GM18909 (cell line): ENCODE results near the gene ADAMTS2.

Experiments used
- ATAC-seq: cut with Tn5 transposase; IDR thresholded peaks from one replicate; pipeline ENCODE4 v1.9.1; 2021; ENCODE audit warnings: mild to moderate bottlenecking; ENCODE audit not compliant: unreplicated experiment, poor library complexity

The ADAMTS2 gene

GRCh38 chr5:179079165-179079987 is 265.9 kb downstream of the ADAMTS2 start:
- no peak for ATAC-seq

DNA sequence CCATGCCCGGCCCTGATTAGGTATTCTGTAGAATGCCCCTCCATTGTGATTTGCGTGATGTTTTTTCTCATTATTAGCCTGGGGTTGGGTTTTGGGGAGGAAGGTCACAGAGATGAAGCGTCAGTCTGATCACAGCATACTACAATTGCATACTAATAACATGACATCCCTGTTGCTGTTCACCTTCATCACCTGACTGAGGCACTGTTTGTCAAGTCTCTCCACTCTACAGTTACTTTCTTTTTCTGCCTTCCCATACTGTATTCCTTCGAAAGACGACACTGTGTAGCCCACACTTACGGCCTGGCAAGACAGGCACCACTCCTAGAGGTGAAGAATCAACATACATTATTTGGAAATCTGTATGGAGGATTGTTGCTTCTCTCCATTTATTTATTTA is 279.6 kb downstream of the ADAMTS2 start:
- ATAC-seq: no peak

DNA sequence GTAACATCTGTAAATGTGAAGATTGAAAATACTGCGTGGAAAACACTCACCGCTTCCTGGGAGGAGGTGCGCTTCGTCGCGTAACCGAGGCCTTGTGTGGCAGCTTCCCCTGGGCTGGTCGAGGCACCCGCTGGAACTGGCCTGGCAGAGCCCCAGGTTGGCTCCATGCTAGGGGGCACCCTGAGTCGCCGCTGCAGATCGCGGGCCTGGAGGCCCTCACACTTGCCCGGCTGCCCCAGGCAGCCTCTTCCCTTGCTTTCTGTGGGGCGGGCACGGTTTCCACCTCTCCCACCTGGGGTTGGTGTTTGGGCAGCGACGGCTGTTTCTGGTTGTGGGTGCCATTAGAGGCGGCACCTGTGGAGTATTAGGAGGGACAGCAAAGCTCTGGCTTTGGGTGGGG is 284.2 kb downstream of the ADAMTS2 start:
- no peak for ATAC-seq
